Keratinocyte (primary cell): ENCODE results near the gene RBBP9. TPM values are rescaled to one million over a fixed set of nuclear protein-coding genes. Genes with fewer than 3 reads are reported as not detected.
A peak's percentile ranks its signal among the peaks of the same experiment; 100 is the strongest.
"Not testable (repeated sequence)": the region's sequence is repeated elsewhere in the genome, so short reads cannot be mapped to it uniquely, and the experiment has no call there.

Source experiments
- DNase-seq: peaks from one replicate; pipeline ENCODE4 v3.0.0-alpha.2; 2011; ENCODE audit warnings: low read depth, missing footprints, low spot score
- FAIRE-seq: peaks from 2 replicates; lab custom pipeline; 2011; peaks lifted over from hg19 to GRCh38; lab: Jason Lieb, UNC
- H2AFZ ChIP-seq: 2 replicates; pipeline ENCODE4 v1.6.0; 2012; ENCODE audit warnings: low read length, control low read depth, inconsistent platforms; ENCODE audit not compliant: control insufficient read depth
- H3K27ac ChIP-seq: 2 replicates; pipeline ENCODE4 v1.5.1; 2011; ENCODE audit warnings: low read length; ENCODE audit not compliant: control insufficient read depth, insufficient read depth
- H3K27me3 ChIP-seq: 3 replicates; pipeline ENCODE4 v1.6.0; 2011; ENCODE audit warnings: low read length; ENCODE audit not compliant: control insufficient read depth, insufficient read depth; ENCODE audit errors: extremely low read depth
- H3K36me3 ChIP-seq, 2 experiments: 2 replicates in 1 of 2; 3 replicates in 1 of 2; pipeline ENCODE4 v1.5.1; 2011; ENCODE audit warnings: low read length in 2 of 2, mild to moderate bottlenecking in 1 of 2; ENCODE audit not compliant: control insufficient read depth in 2 of 2, insufficient read depth in 2 of 2; ENCODE audit errors: extremely low read depth in 1 of 2
- H3K4me1 ChIP-seq: 3 replicates; pipeline ENCODE4 v1.5.1; 2011; ENCODE audit warnings: low read length; ENCODE audit not compliant: control insufficient read depth, insufficient read depth; ENCODE audit errors: extremely low read depth
- H3K4me2 ChIP-seq: 3 replicates; pipeline ENCODE4 v1.6.0; 2011; ENCODE audit warnings: low read depth, low read length; ENCODE audit not compliant: control insufficient read depth, insufficient read depth; ENCODE audit errors: extremely low read depth
- H3K4me3 ChIP-seq, 3 experiments: fragments of 200-600 bp in 1 of 3; sonication (generic) in 1 of 3; 2 replicates in 2 of 3; 3 replicates in 1 of 3; pipeline ENCODE4 v1.5.1; 2011 to 2016; ENCODE audit warnings: low read length in 3 of 3, mild to moderate bottlenecking in 3 of 3, control low read depth in 2 of 3, inconsistent platforms in 1 of 3, low read depth in 1 of 3, mixed read lengths in 1 of 3, mixed run types in 1 of 3, moderate library complexity in 1 of 3; ENCODE audit not compliant: control insufficient read depth in 2 of 3, insufficient read depth in 2 of 3; ENCODE audit errors: extremely low read depth in 1 of 3
- H3K79me2 ChIP-seq: 2 replicates; pipeline ENCODE4 v1.6.0; 2012; ENCODE audit warnings: low read length; ENCODE audit not compliant: control insufficient read depth, insufficient read depth
- H3K9ac ChIP-seq: 3 replicates; pipeline ENCODE4 v1.6.0; 2011; ENCODE audit warnings: low read length; ENCODE audit not compliant: control insufficient read depth, insufficient read depth; ENCODE audit errors: extremely low read depth
- H3K9me1 ChIP-seq: 3 replicates; pipeline ENCODE4 v1.6.0; 2011; ENCODE audit warnings: low read length; ENCODE audit not compliant: control insufficient read depth, insufficient read depth; ENCODE audit errors: extremely low read depth
- H3K9me3 ChIP-seq: 2 replicates; pipeline ENCODE4 v1.5.1; 2012; ENCODE audit warnings: low read depth, low read length; ENCODE audit not compliant: control insufficient read depth
- H4K20me1 ChIP-seq: 3 replicates; pipeline ENCODE4 v1.6.0; 2011; ENCODE audit warnings: low read length; ENCODE audit not compliant: control insufficient read depth, insufficient read depth; ENCODE audit errors: extremely low read depth
- CTCF ChIP-seq, 3 experiments: IDR thresholded peaks in 1 of 3; conservative IDR thresholded peaks in 1 of 3; optimal IDR thresholded peaks in 1 of 3; 2 replicates in 2 of 3; 3 replicates in 1 of 3; pipeline versions ENCODE3 to v1.5.1; 2011; ENCODE audit warnings: low read length in 3 of 3, mild to moderate bottlenecking in 3 of 3, moderate library complexity in 2 of 3, control low read depth in 1 of 3, inconsistent platforms in 1 of 3; ENCODE audit not compliant: insufficient read depth in 2 of 3; ENCODE audit errors: extremely low read depth in 1 of 3
- EZH2 ChIP-seq: IDR thresholded peaks from one replicate; pipeline ENCODE4 v1.6.1; 2012; ENCODE audit warnings: inconsistent platforms, mild to moderate bottlenecking, low read length, moderate library complexity
- dilution Hi-C: fragments of 300-500 bp; cut with MboI; formaldehyde crosslinking; loops from one replicate; pipeline ENCODE4 v1.7.0; 2020; ENCODE audit warnings: low sequenced_read_pairs; ENCODE audit not compliant: extremely low pct_ligation_motif_present
- polyA plus RNA-seq, 5 experiments: library from polyadenylated mRNA; depleted of rRNA in 3 of 5; stranded (reverse) in 3 of 5; stranded (forward) in 1 of 5; unstranded in 1 of 5; fragments of >200 nt; gene quantifications; 1 replicate in 1 of 5; 2 replicates in 3 of 5; 3 replicates in 1 of 5; pipeline versions ENCODE4 v1.2.1 to v1.2.3, GENCODE V29; 2011 to 2012; ENCODE audit warnings: missing spikeins in 2 of 5, low read depth in 1 of 5, low replicate concordance in 1 of 5

Gene RBBP9
- polyA plus RNA-seq, 1 donor (not counting 4 experiments of a cell fraction or from before 2014, with no cell fraction given), result 17.9 TPM

- H3K4me1 ChIP-seq, result peaks cover 23% of the 10 kb centered on the region
- no peak overlapping the region for H2AFZ ChIP-seq
- peak; percentile 77 for FAIRE-seq
- dilution Hi-C loops, result no loop called here
- TF ChIP-seq EZH2, result no peak
- no peak for TF ChIP-seq CTCF (optimal IDR thresholded peaks at IDR 0.05 in 1 of 3, IDR thresholded peaks at IDR 0.05 in 1 of 3, conservative IDR thresholded peaks at IDR 0.05 in 1 of 3; ENCODE audit: extremely low read depth in 1 of 3, insufficient read depth in 2 of 3, low read length in 3 of 3)
- no peaks in the 10 kb centered on the region for H3K9me1 ChIP-seq
- no peak for DNase-seq
- no peaks in the 10 kb centered on the region for H3K9me3 ChIP-seq
- no peak overlapping the region for H3K4me3 ChIP-seq
- no peak overlapping the region for H3K9ac ChIP-seq
- no peaks in the 10 kb centered on the region for H4K20me1 ChIP-seq
- peak overlapping the region; percentile 44 for H3K27ac ChIP-seq
- no peak overlapping the region for H3K4me2 ChIP-seq
- H3K36me3 ChIP-seq, result peaks cover 41 to 70% of the 10 kb centered on the region in 2 experiments
- no peaks in the 10 kb centered on the region for H3K27me3 ChIP-seq
- peaks cover 1% of the 10 kb centered on the region for H3K79me2 ChIP-seq
Observed at GRCh38 chr20:18527836-18528235, 30.8 kb upstream of the RBBP9 start.

GRCh38 chr20:18527339-18527738 lies 30.3 kb upstream of the RBBP9 start:
- Histone ChIP-seq H3K4me1 (peaks cover 23% of the 10 kb centered on the region), H3K79me2 (peaks cover 1% of the 10 kb centered on the region), H3K9ac (no peak overlapping the region), H4K20me1 (no peaks in the 10 kb centered on the region), H3K9me1 (no peaks in the 10 kb centered on the region), H2AFZ (no peak overlapping the region), H3K36me3 (peaks cover 37 to 65% of the 10 kb centered on the region in 2 experiments), H3K4me3 (no peak overlapping the region), H3K27ac (peak overlapping the region; percentile 44), H3K9me3 (no peaks in the 10 kb centered on the region), H3K4me2 (no peak overlapping the region), H3K27me3 (no peaks in the 10 kb centered on the region)
- no peak for FAIRE-seq
- dilution Hi-C loops, result no loop called here
- DNase-seq, result no peak
- no peak for TF ChIP-seq EZH2
- TF ChIP-seq CTCF (optimal IDR thresholded peaks at IDR 0.05 in 1 of 3, IDR thresholded peaks at IDR 0.05 in 1 of 3, conservative IDR thresholded peaks at IDR 0.05 in 1 of 3; ENCODE audit: extremely low read depth in 1 of 3, insufficient read depth in 2 of 3, low read length in 3 of 3), result no peak

- DNase-seq, H3K9ac ChIP-seq, H3K4me2 ChIP-seq, H3K79me2 ChIP-seq, H3K9me3 ChIP-seq, H3K27ac ChIP-seq, H3K9me1 ChIP-seq, H2AFZ ChIP-seq, dilution Hi-C loops, H3K4me3 ChIP-seq, FAIRE-seq, H4K20me1 ChIP-seq, H3K27me3 ChIP-seq: not testable (repeated sequence)
- peaks cover 36 to 65% of the 10 kb centered on the region in 2 experiments for H3K36me3 ChIP-seq
- H3K4me1 ChIP-seq, result peaks cover 23% of the 10 kb centered on the region
Observed at GRCh38 chr20:18526761-18527160, 29.7 kb upstream of the RBBP9 start.
